SHP77 (cell line): Measurements from ENCODE around the gene SENP7.
"Not testable (repeated sequence)": the region's sequence is repeated elsewhere in the genome, so short reads cannot be mapped to it uniquely, and the experiment has no call there.

Experiments
- DNase-seq, 2 experiments: peaks; one replicate each; lab custom pipeline; 2025; lab: John Stamatoyannopoulos, UW

The SENP7 gene

DNA sequence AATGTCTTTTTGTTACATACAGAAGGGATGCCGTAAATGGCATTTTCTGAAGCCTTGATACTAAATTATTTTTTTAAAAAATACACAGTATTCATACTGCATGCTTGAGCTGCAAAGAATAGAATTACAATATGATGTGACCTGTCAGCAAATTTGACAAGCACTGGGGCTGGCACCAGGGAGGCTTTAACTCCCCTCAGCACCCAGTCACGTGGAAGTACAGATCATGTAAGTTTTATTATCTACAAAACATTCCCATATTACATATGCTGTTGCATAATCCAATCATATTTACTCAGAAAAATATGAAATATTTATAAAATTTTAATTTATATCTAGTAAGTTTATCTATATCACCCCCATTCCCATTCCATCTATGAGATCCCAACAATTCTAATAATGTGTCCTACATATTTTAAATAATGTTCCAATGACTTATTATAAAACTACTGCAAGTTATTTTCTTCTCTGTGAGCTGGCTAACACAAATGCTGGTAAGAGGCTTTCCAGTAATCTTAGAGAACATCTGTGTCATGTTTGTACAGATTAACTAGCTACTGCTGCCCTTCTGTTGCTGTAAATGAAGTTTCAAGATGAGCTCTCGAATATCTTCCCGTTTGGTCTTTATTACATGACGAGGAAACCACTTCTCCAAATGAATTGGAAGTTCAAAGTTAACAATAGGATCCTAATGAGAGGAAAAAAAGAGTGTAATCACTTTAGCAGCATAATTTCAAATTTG is 187.4 kb downstream of the SENP7 start:
- no peak for DNase-seq

DNA sequence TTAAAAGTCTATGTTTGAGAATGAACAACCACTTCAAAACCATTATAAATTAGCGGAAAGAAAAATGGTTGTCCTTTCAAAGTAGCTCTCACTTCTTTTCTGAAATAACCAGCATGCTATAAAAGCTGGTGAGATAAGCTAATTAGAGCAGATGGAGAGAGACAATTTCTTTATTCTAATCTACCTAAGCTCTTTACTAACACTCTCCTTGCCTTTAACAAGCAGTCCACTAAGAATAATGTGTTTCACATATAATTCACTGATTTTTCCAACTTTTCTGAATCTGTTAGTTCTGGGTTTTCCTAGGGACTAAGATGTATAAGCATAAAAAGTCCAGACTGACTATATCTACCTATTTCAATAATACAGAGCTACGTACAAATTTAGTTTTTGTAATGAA is 192.5 kb downstream of the SENP7 start, which contains the start of gene IMPG2:
TSS of gene IMPG2 (minus strand) at position 101 of the 400 bp plus-strand sequence. CDS start 203 bp downstream, outside the sequence.
- DNase-seq = no peak

DNA sequence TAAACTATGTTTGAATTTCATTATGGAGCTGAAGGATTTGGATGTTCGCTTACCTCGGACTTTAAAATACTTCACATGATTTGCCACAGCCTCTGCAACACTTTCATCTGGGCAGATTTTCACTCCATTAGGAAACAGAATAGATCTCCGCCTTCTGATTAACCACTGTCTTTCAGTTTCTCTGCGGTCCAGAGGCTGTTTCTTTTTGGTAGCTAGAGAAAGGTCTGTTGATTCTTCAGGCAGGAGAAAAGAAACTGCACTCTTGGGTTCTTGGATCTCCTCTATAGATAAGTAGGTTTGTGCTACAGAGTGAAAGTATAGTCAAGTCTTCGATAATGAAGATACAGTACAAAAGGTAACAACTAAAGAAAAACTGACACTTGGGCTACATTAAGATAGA is 193.5 kb downstream of the SENP7 start:
- no peak for DNase-seq

DNA sequence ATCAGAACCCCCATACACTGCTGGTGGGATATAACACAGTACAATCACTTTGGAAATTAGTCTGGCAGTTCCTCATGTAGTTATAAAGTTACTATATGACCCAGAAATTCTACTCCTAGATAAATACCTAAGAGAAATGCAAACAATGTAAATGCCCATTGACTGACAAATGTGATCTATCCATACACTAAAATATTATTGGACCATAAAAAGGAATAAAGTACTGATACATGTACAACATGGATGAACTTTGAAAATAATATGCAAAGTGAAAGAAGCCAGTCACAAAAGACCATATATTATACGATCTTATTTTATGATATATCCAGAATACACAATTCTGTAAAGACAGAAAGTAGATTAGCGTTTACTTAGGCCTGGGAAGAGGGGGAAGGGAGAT is 200.5 kb downstream of the SENP7 start:
- DNase-seq = no peak

DNA sequence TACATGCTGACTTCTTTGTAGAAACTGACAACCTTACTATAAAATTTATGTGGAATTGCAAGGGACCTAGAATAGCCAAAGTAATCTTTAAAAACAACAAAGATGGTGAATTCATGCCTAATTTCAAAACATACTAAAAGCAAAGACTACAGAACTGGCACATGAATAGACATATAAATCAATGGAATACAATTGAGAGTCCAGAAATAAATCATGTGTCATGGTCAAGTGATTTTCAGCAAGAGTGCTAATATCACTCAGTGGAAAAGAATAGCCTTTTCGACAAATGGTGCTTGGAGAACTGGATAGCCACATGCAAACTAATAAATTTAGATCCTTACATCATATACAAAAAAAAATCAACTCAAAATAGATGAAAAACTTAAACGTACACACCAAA is 201.3 kb downstream of the SENP7 start:
- peak in 1 of 2 experiments; percentile 14 for DNase-seq

DNA sequence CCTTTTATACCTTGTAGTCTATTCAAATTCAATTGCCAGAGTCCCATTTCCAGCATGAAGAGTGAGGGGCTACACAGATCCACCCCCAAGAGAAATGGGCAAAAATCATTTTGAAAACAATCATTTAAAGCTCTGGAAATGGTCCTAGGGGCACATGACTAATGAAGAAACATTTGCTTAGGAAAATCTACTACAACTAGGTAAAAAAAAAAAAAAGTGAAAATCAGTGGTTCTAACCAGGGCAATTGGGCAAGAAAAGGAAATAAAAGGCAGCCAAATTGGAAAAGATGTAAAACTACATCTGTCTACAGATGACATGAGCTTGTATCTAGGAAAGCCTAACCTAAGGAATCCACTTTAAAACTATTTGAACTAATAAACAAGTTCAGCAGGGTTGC is 202.0 kb downstream of the SENP7 start:
- no peak for DNase-seq

DNA sequence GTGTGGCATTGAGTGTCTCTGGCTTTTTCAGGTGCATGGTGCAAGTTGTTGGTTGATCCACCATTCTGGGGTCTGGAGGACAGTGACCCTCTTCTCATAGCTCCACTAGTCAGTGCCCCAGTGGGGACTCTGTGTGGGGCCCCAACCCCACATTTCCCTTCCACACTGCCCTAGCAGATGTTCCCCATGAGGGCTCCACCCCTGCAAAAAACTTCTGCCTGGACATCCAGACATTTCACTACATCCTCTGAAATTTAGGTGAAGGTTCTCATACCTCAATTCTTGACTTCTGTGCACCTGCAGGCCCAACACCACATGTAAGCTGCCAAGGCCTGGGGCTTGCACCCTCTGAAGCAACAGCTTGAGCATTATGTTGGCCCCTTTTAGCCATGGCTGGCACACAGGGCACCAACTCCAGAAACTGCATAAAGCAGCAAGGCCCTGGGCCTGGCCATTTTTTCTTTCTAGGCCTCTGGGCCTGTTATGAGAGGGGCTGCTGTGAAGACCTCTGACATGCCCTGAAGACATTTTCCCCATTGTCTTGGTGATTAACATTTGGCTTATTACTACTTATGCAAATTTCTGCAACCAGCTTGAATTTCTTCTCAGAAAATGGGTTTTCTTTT is 204.8 kb downstream of the SENP7 start:
- DNase-seq = not testable (repeated sequence)

DNA sequence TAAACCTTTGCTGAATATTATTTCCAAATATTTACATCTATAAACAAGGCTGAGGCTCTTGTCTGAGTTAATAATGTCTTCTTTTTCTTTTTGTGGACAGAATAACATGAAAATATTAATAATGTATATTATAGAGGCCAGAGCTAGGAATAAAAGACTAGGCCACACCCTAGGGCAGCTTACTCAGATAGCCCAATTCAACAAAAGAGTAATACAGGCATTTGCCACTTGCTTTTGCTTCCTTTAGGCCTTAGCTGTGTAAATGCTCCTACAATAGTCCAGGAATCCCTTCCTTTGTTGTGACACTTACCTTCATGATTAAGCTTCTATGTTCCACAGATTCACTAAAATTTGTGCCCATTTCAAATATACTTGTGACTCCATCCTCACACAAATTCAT is 209.2 kb downstream of the SENP7 start:
- no peak for DNase-seq

DNA sequence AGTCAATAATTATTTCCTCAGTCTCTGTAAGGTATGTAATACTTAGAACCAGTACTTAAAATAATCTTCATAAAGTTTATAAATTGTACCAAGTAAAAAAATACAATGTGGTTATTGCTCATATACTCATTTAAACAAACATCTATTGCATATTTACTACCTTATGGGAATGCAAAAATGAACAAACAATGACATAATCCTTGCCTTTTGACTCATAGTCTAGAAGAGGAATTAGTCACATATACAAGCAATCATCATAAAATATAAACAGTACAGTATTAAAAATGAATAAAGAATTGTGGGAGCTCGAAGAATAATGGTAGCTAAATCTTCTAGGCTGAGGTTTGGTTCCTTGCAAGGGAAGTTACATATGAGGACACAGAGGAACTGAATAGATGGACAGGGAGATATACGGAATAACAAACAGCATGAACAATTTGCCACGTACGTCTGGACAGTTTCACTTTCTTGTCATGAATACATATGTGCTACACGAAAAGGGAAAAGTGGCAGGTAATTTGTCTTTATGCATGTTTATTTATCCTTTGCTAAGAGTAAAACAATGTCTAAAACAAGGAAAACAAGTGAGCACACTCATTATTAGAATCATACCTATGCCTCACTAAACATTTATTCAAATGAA is 209.8 kb downstream of the SENP7 start:
- DNase-seq = no peak

DNA sequence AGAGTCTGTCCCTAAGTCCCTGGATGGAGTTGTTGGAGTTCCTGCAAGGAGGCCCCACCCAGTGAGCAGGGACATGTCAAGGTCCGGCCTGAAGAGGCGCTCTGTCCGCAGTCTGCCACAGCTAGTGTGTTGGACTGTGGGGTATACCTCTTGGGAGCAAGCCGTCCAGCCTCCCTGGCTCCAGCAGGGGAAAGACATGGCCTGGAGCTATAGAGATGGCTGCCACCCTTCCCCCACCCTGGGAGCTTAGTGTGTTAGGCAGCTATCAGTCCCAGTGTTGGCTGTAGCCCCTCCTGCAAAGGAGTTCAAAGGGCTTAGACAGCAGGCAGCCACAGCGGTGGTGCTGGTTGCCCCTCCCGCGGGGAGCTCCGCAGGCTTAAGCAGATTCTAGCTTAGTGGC is 212.9 kb downstream of the SENP7 start:
- no peak for DNase-seq

DNA sequence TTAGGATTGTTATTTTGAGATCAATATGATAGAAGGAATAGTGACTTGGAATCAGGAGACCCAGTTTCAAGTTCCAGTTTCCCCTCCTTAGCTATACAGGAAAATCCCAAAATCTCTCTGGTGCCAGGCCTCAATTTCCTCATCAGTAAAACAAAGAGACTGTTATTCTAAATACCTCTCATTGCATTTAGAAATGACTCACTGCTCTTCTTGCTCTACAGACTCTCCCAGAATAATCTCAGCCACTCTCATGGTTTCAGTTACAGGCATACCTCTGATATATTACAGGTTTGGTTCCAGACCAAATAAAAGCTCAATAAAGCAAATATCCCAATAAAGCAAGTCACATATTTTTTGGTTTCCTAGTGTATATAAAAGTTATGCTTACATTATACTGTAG is 221.0 kb downstream of the SENP7 start:
- DNase-seq = no peak

DNA sequence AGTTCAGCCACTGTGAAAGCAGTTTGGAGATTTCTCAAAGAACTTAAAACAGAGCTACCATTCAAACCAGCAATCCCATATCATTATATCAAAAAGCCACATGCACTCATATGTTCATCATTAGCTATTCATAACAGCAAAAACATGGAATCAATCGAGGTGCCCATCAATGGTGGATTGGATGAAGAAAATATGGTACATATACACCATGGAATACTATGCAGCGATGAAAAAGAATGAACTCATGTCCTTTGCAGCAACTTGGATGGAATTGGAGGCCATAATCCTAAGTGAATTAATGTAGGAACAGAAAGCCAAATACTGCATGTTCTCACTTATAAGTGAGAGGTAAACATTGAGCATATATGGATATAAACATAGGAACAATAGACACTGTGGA is 224.7 kb downstream of the SENP7 start:
- DNase-seq = no peak

DNA sequence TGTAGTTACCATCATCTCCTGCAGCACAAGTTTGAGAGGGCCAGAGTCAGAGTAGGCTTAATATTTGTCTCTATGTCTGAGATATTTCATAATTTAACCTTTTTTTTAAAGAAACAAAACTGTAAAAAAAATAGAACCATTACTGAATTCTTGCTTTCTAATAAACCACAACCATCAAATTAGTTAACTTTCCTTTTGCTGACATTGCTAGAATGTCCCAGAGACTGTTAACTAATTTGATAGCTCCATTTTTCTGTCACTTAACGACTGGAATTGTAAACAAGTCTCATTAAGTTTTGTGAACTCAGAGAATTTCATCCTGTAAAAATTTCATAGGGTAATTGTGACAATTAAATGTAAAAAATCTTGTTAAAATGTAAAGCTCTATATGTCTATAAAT is 228.3 kb downstream of the SENP7 start:
- DNase-seq = no peak

DNA sequence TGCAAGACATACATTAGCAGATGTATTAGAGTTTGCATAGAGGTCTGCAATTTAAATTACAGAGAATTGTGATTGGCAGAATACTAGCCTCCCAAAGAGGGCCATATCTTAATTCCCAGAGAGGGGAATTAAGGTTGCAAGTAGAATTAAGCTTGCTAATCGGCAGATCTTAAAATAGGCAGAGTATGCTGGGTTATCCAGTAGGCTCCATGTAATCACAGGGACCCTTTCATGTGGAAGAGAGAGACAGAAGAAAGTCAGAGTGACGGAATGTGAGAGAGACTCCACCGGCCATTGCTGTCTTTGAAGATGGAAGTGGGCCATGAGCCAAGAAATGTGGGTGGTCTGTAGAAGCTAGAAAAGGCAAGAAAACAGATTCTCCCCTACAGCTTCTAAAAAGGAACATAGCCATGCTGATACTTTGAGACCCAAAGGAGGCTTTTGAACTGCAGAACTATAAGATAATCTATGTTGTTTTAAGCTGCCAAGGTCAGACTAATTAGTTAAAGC is 231.4 kb downstream of the SENP7 start:
- no peak for DNase-seq

DNA sequence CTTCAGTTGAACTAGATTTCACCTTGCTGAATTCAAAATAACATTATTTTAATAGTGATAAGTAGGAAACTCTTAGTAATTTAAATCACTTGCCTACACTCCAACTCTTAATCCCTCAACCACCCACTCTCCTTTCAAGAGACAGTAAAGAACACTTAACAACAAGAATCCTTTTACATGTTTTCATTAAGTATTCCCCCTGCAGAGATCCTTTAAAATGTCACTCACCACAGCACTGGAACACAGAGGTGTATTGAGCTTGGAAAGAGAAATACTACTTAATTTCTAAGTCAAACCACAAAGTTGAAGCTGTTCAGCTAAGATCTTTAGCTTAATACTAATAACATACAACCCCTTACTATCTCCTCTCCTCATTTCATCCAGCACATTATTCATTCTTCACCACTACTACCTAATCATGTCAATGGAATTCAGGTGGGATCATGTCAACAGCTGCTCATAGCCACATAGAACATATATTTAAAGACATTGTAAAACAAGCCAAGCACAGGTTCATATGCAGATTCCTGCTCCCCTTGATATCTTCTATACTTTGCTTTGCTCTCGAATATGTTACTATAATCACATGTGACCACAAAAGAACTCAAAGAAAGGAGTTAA is 233.1 kb downstream of the SENP7 start:
- DNase-seq = no peak

DNA sequence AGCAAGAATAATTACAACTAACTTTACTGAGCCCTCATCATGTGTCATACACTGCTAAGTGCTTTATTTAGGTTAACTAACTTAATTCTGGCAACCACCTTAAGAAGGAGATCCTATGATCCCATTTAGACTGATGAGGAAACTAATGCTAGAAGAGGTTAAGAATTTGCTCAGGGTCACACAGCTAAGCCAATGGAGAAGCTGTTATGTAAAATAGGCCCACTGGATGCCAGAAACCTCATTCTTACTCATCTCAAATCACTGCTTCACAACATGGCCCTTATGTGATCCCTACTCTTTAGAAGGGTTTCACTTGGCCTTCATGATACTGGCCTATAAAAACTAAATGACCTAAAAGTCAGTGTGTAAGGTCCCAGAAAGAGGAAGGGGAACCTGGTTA is 233.8 kb downstream of the SENP7 start:
- no peak for DNase-seq

DNA sequence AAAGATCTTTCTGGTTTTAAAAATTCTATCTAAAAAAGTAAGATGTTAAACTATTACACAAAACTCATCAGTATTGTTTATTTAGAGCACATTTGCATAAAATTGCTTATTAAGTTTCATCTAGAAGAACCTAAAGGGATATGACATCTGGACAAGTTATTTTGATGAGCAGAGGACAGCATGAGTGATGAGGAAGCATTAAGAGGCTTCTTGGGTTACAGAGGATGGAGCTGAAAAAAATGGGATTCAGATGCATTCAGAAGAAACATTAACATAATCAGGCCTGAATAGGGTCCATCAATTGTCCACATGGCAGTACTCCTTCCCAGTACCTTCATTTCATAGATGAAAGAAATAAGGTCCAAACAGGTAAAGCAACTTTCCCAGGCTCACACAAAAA is 234.3 kb downstream of the SENP7 start:
- DNase-seq = no peak
